ENCODE data around the gene RTN3.
"Not testable (repeated sequence)": the region's sequence is repeated elsewhere in the genome, so short reads cannot be mapped to it uniquely, and the experiment has no call there.

The RTN3 gene

GRCh38 chr11:63682066-63683021 lies 1.0 kb downstream of the RTN3 start:
- TF ChIP-seq CTCF (IDR thresholded peaks at IDR 0.05; ENCODE audit: low read depth, low read length, missing control alignments), result no peak
- peak overlapping the region; percentile 89 for H3K4me3 ChIP-seq (replicated peaks; ENCODE audit: low read depth, low read length)
- DNase-seq (ENCODE audit: extremely low read depth, low read depth), result no peak

GRCh38 chr11:63683133-63683991 lies 2.1 kb downstream of the RTN3 start:
- no peak for TF ChIP-seq CTCF (IDR thresholded peaks at IDR 0.05; ENCODE audit: low read depth, low read length, missing control alignments)
- DNase-seq (ENCODE audit: extremely low read depth, low read depth), result no peak
- H3K4me3 ChIP-seq (replicated peaks; ENCODE audit: low read depth, low read length), result peak overlapping the region; percentile 89

GRCh38 chr11:63685158-63685721 lies 3.9 kb downstream of the RTN3 start:
- H3K4me3 ChIP-seq (replicated peaks; ENCODE audit: low read depth, low read length); DNase-seq (ENCODE audit: extremely low read depth, low read depth): not testable (repeated sequence)

GRCh38 chr11:63686926-63687325 lies 5.6 kb downstream of the RTN3 start:
- TF ChIP-seq CTCF (IDR thresholded peaks at IDR 0.05; ENCODE audit: low read depth, low read length, missing control alignments), result no peak
- H3K4me3 ChIP-seq (replicated peaks; ENCODE audit: low read depth, low read length), result no peak overlapping the region
- DNase-seq (ENCODE audit: extremely low read depth, low read depth), result no peak

GRCh38 chr11:63687845-63688244 lies 6.5 kb downstream of the RTN3 start:
- no peak for TF ChIP-seq CTCF (IDR thresholded peaks at IDR 0.05; ENCODE audit: low read depth, low read length, missing control alignments)
- DNase-seq (ENCODE audit: extremely low read depth, low read depth), result no peak
- no peak overlapping the region for H3K4me3 ChIP-seq (replicated peaks; ENCODE audit: low read depth, low read length)

GRCh38 chr11:63694596-63694995 lies 13.3 kb downstream of the RTN3 start:
- no peak for TF ChIP-seq CTCF (IDR thresholded peaks at IDR 0.05; ENCODE audit: low read depth, low read length, missing control alignments)
- no peak overlapping the region for H3K4me3 ChIP-seq (replicated peaks; ENCODE audit: low read depth, low read length)
- DNase-seq (ENCODE audit: extremely low read depth, low read depth), result no peak

All from HFF-Myc (cell line).